Stimulated activated CD8-positive, alpha-beta memory T cell treated with anti-CD3 and anti-CD28 coated beads, Interleukin-7, amount 100 ng/mL, for 4 hours (primary cell): ENCODE results near the gene CABLES1.
"Not testable (repeated sequence)": the region's sequence is repeated elsewhere in the genome, so short reads cannot be mapped to it uniquely, and the experiment has no call there.

ENCODE experiments used
- DNase-seq, 2 donors: peaks; one replicate each; pipeline ENCODE4 v3.0.0-alpha.2; 2020; ENCODE audit warnings: low read depth in 2 of 2

The CABLES1 gene, protein sequence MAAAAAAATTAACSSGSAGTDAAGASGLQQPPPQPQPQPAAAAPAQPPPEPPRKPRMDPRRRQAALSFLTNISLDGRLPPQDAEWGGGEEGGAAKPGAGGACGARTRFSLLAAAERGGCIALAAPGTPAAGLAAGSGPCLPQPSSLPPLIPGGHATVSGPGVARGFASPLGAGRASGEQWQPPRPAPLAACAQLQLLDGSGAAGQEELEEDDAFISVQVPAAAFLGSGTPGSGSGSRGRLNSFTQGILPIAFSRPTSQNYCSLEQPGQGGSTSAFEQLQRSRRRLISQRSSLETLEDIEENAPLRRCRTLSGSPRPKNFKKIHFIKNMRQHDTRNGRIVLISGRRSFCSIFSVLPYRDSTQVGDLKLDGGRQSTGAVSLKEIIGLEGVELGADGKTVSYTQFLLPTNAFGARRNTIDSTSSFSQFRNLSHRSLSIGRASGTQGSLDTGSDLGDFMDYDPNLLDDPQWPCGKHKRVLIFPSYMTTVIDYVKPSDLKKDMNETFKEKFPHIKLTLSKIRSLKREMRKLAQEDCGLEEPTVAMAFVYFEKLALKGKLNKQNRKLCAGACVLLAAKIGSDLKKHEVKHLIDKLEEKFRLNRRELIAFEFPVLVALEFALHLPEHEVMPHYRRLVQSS

DNA sequence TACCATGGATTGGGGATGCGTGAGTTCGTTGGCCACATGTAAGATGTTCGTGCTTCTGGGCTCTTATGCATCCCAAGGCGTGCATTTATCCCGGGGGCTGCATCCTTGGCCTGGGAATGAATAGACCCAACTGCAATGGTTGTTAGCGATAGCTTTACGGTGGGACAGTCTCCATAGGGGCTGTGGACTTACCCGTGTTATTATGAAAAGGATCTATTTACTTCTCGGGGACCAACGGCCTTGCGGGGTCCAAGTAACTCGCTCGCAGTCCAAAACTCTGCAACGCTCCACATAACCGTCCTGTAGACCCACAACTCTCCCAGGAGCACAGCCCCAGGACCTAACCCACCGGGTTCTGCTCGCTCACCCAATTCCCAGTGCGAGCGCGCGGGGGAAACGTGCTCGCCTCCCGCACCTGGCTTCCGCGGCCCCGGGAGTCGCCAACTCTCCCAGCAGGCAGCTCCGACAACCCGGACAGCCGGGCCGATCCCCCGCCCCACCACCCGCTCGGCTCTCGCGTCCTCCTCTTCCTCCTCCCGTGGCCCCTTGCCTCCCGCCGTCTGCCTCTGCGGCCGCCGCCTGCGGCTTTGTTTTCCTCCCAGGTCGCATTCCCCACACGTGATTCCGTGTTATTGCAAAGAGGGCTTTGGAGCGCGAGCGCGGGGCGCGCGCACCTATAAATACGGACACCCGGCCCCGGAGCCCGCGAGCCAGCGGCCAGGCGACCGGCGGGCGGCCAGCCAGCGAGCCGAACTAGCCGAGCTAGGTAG lies at the start of gene CABLES1:
Gene CABLES1 (plus strand): TSS at position 706 of the 770 bp plus-strand sequence. CDS start 278 bp downstream, outside the sequence.
- peak in 1 of 2 donors; percentile 6 for DNase-seq

DNA sequence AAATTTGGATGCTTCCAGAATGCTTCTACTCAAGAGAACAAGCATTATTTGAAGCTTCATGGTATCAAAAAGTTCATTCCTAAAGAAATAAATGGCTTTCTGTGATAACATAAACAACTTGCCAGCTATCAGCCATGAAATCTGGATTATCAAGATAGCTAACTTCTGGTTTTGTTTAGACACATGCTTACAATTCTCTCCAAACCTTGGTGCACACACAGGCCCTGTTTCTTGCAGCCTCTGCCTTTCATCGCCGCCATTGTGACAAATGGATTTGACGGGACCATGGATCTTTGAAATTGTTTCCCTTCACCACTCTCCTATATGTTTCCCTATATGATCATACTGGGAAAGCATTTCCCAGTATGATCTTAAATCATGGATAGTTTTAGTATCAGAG lies 47.9 kb upstream of the CABLES1 start:
- DNase-seq: no peak

DNA sequence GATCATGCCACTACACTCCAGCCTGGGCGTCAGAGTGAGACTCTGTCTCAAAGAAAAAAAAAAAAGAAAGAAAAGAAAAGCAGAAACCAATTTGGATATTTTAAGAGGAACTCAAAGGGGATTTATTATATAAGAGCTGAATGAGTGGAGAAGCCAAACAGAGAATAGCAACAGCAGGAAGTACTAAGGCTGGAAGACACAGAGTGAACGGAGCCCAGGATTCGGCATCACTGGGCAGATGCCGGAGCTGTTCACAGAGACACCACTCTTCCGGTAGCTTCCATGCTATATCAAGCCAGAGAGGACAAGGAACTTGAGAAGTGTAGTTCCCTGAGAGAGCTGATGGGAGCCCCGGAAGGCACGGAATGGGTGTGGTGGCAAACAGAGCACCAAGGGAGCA lies 47.0 kb upstream of the CABLES1 start:
- DNase-seq: no peak

DNA sequence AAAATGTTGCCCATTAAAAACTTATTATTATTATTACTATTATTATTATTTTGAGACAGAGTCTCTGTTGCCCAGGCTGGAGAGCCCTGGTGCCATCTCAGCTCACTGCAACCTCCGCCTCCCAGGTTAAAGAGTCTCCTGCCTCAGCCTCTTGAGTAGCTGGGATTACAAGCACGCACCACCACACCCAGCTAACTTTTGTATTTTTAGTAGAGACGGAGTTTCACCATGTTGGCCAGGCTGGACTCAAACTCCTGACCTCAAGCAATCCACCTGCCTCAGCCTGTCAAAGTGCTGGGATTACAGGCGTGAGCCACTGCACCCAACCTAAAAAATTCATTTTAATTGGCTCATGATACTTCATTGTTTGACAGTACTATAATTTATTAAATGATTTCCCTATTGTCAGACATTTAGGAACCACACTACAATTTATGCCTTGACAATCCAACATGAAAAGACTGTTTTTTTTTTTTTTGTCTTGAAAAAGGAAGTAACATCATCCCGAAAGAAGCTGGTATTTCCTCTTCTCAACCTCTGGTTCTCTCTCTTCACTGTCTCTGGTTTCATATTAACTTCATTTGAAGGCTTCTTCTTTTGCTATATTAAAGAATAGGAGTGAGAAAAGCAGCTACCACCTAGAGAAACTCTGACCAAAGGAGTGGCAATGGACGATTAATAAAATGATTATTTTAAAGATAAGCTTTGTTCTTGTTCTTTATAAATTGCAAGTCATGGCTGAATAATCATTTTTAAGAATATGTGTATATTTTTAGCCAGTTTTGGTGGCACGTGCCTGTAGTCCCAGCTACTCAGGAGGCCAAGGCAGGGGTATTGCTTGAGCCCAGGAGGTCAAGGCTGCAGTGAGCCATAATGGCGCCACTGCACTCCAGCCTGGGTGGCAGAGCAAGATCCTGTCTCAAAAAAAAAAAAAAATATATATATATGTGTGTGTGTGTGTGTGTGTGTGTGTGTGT lies 44.0 kb upstream of the CABLES1 start:
- not testable (repeated sequence) for DNase-seq

DNA sequence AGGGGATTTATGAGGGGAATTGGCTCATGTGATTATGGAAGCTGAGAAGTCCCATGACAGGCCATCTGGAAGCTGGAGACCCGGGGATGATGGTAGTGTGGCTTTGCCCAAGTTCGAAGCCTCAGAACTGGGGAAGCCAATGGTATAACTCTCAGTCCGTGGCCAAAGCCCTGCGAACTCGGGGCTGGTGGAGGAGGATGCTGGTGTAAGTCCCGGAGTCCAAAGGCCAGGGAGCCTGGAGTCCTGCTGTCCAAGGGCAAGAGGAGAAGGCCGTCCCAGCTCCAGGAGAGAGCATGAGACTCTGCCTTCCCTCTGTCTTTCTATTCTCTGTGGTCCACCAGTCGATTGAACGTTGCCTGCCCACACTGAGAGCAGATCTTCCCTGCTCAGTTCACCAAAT lies 43.2 kb upstream of the CABLES1 start:
- DNase-seq: no peak

DNA sequence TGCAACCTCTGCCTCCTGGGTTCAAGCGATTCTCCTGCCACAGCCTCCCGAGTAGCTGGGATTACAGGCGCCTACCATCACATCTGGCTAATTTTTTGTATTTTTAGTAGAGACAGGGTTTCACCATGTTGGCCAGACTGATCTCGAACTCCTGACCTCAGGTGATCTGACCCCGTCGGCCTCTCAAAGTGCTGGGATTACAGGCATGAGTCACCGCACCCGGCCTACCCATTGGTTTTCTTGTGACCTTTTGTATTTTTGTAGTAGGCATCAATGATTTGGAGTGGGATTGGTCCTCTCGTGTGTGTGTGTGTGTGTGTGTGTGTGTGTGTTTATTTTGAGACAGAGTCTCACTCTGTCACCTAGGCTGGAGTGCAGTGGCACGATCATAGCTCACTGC lies 42.2 kb upstream of the CABLES1 start:
- not testable (repeated sequence) for DNase-seq

DNA sequence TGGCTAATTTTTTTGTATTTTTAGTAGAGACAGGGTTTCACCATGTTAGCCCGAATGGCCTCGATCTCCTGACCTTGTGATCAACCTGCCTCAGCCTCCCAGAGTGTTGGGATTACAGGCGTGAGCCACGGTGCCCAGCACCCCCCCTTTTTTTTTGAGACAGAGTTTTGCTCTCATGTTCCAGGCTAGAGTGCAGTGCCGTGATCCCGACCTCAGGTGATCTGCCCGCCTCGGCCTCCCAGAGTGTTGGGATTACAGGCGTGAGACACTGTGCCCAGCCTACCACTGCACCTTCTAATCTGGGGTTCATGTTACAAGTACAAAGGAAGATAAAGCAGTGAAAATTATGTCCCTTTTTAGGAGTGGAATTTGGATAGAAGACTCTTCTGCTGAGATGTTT lies 41.5 kb upstream of the CABLES1 start:
- no peak for DNase-seq

DNA sequence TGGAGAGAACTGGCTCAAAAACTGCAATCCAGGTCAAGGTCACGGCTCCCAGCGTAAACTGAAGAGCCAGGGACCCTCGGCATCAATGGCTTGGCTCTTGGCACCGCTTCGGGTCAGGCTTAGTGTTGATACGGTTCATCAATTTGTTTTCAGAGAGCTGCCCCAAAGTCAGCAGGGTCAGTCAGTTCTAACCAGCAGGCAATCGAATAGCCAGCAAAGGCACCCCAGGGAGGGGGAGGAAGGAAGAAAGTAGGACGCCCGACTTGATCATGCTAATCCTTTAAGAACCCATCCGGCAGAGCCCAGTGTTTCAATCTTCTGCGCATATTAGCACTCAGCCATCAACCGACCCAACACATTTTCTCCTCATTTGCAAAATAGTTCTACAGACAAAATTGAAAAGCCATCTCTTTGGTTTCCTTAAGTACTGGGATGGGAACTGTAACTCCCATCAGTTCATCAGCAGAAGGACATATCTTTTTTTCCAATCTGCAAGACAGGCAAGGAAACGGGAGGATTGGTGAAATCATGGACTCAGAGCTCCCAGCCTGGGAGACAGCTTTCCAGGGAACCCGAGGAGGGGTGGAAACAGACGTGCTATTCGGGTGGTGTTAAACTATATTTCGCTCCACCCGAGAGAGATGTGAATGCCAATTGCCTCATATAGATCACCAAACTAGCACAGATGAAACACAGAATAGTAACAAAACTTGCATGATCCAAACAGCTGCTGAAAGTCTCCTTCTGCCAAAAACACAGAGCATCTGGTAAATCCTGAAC lies 40.7 kb upstream of the CABLES1 start:
- DNase-seq: no peak

DNA sequence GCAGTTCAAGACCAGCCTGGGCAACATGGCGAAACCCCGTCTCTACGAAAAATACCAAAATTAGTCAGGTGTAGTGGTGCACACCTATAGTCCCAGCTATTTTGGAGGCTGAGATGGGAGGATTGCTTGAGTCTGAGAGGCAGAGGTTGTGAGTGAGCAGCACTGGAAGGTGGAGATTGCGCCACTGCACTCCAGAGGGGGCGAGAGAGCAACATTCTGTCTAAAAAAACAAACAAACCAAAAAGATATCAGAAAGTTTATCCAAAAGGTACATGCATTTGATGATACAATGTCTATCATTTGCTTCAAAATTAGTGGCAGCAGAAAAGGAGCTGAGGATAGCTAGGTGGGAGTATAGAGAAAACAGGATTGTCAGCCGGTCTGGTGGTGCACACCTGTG lies 39.8 kb upstream of the CABLES1 start:
- DNase-seq: no peak

DNA sequence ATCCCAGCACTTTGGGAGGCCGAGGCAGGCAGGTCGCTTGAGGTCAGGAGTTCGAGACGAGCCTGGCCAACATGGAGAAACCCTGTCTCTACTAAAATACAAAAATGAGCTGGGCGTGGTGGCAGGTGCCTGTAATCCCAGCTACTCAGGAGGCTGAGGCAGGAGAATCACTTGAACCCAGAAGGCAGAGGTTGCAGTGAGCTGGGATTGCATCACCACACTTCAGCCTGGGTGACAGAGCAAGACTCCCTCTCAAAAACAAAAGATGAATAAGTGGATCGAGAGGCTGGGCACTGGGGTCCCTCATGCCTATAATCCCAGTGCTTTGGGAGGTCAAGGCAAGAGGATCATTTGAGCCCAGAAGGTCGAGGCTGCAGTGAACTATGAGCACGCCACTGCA lies 38.3 kb upstream of the CABLES1 start:
- DNase-seq: not testable (repeated sequence)

DNA sequence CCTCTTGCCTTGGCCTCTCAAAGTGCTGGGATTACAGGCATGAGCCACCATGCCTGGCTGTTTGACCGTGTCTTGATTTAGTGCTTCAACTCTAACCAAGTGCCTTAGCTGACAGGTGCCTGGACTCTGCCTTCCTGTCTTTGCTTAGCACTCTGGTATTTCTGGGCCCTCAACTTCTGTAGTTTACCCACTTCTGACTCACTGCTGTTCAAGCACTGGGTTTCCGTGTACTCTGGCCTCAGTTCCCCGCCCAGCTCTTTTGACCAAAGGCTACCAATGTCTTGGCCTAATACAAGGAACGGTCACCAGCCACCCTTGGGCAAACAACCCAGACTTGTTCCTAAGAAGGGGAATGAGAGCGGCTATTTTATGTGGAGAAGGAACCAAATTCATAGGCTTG lies 35.7 kb upstream of the CABLES1 start:
- DNase-seq: no peak

DNA sequence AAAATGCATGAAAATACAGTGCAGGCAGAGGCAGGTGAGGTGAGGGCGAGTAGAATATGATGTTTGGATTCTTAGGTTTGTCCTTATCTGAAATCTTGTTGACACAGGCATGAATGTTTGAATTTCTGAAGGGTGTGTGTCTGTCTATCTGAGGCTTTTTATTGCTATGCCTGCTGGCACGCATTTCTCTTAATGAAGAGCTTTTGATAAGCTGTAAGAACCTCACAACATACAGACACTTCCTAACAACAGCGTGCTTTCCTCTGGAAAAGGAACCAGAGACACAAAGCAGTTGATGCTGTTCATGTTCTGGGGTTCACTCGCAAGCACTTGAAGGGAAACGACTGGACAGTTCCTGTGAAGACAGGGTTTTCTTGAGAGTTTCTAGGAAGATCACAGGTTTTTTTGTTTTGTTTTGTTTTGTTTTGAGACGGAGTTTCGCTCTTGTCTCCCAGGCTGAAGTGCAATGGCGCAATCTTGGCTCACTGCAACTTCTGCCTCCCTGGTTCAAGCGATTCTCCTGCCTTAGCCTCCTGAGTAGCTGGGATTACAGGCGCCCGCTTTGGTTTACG lies 33.3 kb upstream of the CABLES1 start:
- DNase-seq: no peak

DNA sequence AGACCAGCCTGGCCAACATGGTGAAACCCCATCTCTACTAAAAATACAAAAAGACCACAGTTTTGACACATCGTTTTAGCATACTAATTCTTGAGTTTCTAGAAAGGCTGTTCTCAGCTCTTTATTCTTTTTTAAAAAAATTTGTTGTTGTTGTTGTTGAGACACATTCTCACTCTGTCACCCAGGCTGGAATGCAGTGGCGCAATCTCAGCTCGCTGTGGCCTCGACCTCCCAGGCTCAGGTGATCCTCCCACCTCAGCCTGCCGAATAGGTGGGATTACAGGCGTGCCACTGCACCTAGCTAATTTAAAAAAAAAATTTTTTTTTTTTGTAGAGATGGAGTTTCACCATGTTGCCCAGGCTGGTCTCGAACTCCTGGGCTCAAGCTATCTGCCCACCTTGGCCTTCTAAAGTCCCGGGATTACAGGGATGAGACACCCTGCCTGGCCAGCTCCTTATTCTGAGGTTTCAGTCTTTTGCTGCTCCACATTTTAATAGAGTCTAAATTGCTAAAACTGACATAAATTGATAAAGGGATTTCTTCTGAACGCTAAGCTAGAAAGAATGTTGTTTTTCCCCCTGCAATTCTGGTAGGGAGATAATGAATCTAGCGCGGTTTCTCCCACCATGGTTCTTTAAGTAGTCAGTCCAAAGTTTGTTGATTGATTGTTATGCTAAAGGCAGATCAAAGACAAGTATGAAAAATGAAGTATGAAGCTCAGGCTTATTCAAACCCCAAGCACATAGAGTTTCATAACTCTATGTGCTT lies 32.6 kb upstream of the CABLES1 start:
- no peak for DNase-seq

DNA sequence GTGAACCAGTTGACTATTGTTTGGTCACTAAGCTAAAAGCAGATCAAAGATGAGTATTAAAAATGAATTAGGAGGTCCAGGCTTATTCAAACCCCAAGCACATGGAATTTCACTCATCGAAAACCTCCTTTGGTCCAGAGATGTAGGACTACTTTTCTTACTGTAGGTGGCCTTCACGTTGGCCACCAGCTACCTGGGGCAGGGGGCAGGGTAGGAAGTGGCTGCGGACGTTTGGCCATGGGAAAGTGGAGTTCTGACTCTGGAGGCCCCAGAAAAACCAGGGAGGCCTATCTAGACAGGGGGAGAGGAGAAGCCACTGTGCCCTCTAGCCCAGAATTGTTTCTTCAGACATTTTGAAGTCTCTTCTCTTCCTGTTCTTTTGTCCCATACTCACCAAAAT lies 31.8 kb upstream of the CABLES1 start:
- DNase-seq: no peak

DNA sequence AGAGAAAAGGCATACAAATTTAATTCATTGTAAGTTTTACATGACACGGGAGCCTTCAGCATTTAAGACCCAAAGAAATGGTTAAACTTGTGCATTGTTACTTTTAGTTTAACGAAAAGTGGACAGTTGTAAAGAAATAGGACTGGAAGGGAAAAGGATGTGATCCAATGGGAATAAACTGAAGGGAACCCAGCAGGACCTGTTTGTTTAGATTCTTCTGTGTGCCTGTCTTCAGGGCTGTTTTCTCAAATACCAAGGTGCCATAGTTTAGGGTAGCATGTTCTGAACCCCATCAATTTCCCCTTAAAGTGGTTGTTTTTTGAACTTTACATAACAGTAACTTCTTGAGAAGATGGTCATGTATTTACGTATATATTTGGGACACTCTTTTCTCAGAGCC lies 30.3 kb upstream of the CABLES1 start:
- no peak for DNase-seq

DNA sequence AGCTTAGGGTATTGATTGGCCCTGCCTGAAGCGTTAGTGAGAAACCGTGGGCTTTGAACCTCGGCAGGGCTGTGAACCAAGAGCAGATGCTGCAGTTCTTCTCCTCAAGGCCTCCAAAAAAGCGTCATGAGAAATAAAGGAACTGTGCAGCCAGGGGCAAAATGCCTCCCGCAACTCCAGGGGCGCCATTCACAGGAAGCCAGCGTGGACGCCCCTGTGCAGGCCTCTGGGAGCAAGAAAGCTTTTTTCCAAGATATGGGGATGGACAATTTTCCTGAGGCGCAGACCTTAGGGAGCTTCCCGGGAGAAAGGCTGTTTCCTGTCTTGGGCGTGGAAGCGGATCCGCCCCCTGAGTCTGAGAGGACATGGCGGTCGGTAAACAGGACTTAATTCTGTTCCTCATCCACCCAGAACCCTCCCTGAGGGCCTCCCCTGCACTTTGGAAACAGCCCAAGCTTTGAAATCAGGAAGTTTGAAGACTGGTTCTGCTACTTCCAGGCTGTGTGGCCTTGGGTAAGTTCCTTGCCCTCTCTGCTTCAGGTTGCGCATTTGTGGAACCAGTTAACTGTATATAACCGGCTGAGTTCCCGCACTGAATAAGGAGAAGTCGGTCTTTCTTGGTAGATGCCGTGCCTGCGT lies 29.6 kb upstream of the CABLES1 start:
- DNase-seq: no peak

DNA sequence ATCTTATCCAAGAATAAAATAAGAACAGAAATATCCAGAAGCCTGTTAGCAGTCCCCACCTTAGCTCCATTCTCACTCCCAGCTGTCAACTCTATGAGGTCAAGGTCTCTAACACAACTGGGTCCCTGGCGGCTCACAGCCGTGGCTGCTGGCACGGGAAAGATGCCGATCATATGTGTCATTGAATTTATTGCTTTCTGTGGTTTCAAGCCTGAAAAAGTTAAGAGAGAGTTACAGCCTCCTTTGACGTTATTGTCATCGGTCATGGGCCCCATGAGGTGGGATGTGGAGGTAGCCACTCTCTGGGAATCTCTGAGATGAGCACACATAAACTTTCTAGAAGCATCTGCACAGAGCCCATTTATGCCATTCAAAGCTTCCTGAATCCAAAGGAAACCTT lies 28.7 kb upstream of the CABLES1 start:
- no peak for DNase-seq

DNA sequence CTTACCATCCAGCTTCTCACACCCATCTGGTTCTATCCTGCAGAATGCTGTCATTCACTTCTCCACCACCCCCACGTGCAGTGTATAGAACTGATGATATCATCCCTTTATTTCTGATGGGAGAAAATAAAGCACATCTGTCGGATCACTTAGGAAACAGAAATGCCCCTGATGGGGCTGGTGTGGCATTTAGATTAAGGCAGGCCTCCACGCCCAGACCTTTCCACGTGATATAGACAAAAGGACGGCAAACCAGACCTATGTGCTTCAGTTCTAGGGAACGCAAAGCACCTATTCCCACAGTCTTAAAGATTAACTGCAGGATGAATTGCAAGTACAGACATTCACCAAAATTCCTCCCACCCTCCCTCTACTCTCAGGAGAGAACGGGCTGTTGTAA lies 27.6 kb upstream of the CABLES1 start:
- no peak for DNase-seq

DNA sequence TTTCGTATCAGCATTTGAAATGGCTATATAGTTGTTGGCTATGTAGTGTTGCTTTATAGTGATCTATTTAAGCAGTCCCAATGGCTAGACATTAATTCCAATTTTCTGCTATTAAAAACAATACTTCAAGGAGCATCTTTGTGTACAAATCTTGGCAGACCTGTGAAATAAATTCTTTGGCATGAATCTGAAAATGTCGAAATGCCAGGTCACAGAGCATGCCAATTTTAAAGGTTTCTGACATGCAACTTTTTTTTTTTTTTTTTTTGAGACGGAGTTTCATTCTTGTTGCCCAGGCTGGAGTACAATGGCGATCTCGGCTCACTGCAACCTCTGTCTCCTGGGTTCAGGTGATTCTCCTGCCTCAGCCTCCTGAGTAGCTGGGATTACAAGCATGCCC lies 26.8 kb upstream of the CABLES1 start:
- no peak for DNase-seq
